Measurements from ENCODE around the gene EPB41L2. TPM values are rescaled to one million over a fixed set of nuclear protein-coding genes. Genes with fewer than 3 reads are reported as not detected.

The EPB41L2 gene
- total and polyA plus RNA-seq, 2 experiments from 2014 or later, result 76.2 to 91.7 TPM

DNA sequence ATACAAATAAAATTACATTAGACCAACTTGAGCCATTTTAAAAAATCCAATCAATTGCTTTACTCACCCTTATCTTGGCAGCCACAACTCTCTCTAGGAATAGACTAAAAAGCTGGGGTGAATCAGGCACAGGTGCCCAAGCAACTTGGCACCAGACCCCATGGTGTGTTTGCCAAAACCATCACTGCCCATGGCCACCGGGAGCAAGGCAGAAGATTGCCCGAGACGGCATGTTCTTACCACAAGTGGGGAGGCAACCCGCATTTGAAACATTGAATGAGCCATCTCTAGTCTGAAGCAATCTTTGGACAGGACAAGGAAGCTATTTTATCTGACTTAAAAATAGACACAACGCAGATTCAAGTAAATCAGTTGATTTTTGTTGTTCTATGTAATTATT is 166.8 kb downstream of the EPB41L2 start:
- Histone ChIP-seq H3K27ac (ENCODE audit: low read depth) (no peak overlapping the region), H3K4me3 (no peak overlapping the region), H2AFZ (no peak overlapping the region), H4K20me1 (replicated peaks; ENCODE audit: insufficient read depth) (no peaks in the 10 kb centered on the region), H3K4me1 (ENCODE audit: insufficient read depth) (no peaks in the 10 kb centered on the region), H3K4me2 (no peak overlapping the region), H3K27me3 (ENCODE audit: insufficient read depth) (no peaks in the 10 kb centered on the region), H3K79me2 (replicated peaks; ENCODE audit: insufficient read depth) (no peaks in the 10 kb centered on the region), H3F3A (replicated peaks; ENCODE audit: low read depth) (no peaks in the 10 kb centered on the region), H3K9me2 (ENCODE audit: insufficient read depth) (no peaks in the 10 kb centered on the region), H3K36me3 (ENCODE audit: insufficient read depth) (no peaks in the 10 kb centered on the region)
- DNase-seq (ENCODE audit: low spot score) (no peak), ATAC-seq (no peak)
- Mint-ChIP-seq H3K27me3 (ENCODE audit: insufficient read depth, low read depth, poor library complexity) (peaks cover 3% of the 10 kb centered on the region), H3K36me3 (ENCODE audit: low read depth) (peaks cover 12% of the 10 kb centered on the region), H3K4me3 (no peak overlapping the region), H3K4me1 (no peaks in the 10 kb centered on the region), H3K9me3 (no peaks in the 10 kb centered on the region), H3K27ac (no peak overlapping the region)
- TF ChIP-seq JUNB (IDR thresholded peaks at IDR 0.05; ENCODE audit: unreplicated experiment), result no peak
- TF ChIP-seq, protein P1, sequence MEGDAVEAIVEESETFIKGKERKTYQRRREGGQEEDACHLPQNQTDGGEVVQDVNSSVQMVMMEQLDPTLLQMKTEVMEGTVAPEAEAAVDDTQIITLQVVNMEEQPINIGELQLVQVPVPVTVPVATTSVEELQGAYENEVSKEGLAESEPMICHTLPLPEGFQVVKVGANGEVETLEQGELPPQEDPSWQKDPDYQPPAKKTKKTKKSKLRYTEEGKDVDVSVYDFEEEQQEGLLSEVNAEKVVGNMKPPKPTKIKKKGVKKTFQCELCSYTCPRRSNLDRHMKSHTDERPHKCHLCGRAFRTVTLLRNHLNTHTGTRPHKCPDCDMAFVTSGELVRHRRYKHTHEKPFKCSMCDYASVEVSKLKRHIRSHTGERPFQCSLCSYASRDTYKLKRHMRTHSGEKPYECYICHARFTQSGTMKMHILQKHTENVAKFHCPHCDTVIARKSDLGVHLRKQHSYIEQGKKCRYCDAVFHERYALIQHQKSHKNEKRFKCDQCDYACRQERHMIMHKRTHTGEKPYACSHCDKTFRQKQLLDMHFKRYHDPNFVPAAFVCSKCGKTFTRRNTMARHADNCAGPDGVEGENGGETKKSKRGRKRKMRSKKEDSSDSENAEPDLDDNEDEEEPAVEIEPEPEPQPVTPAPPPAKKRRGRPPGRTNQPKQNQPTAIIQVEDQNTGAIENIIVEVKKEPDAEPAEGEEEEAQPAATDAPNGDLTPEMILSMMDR (conservative IDR thresholded peaks at IDR 0.05; ENCODE audit: low read depth in 2 of 2), result no peak
- TF ChIP-seq ZNF462 (CRISPR knock-in tag; IDR thresholded peaks at IDR 0.05), result no peak
- TF ChIP-seq EZH2 (IDR thresholded peaks at IDR 0.05; ENCODE audit: low read depth, unreplicated experiment), result no peak
- TF ChIP-seq EZH2phosphoT487 (IDR thresholded peaks at IDR 0.05; ENCODE audit: unreplicated experiment), result no peak
- no peak for TF ChIP-seq STAT1 (IDR thresholded peaks at IDR 0.05; ENCODE audit: unreplicated experiment)
- no peak for TF ChIP-seq POLR2AphosphoS5 (IDR thresholded peaks at IDR 0.05; ENCODE audit: low read depth)
- no peak for TF ChIP-seq NANOG (IDR thresholded peaks at IDR 0.05; ENCODE audit: borderline replicate concordance)
- TF ChIP-seq CREB1 (CRISPR knock-in tag; IDR thresholded peaks at IDR 0.05; ENCODE audit: low read depth), result no peak
- TF ChIP-seq ETS1 (IDR thresholded peaks at IDR 0.05), result no peak
- TF ChIP-seq, protein P2, sequence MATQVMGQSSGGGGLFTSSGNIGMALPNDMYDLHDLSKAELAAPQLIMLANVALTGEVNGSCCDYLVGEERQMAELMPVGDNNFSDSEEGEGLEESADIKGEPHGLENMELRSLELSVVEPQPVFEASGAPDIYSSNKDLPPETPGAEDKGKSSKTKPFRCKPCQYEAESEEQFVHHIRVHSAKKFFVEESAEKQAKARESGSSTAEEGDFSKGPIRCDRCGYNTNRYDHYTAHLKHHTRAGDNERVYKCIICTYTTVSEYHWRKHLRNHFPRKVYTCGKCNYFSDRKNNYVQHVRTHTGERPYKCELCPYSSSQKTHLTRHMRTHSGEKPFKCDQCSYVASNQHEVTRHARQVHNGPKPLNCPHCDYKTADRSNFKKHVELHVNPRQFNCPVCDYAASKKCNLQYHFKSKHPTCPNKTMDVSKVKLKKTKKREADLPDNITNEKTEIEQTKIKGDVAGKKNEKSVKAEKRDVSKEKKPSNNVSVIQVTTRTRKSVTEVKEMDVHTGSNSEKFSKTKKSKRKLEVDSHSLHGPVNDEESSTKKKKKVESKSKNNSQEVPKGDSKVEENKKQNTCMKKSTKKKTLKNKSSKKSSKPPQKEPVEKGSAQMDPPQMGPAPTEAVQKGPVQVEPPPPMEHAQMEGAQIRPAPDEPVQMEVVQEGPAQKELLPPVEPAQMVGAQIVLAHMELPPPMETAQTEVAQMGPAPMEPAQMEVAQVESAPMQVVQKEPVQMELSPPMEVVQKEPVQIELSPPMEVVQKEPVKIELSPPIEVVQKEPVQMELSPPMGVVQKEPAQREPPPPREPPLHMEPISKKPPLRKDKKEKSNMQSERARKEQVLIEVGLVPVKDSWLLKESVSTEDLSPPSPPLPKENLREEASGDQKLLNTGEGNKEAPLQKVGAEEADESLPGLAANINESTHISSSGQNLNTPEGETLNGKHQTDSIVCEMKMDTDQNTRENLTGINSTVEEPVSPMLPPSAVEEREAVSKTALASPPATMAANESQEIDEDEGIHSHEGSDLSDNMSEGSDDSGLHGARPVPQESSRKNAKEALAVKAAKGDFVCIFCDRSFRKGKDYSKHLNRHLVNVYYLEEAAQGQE (IDR thresholded peaks at IDR 0.05; ENCODE audit: unreplicated experiment), result no peak
- TF ChIP-seq ZNF331 (CRISPR knock-in tag; IDR thresholded peaks at IDR 0.05; ENCODE audit: low read depth), result no peak

All from GM23338 (cell line).